Heart left ventricle (tissue), 16 donors: ENCODE measurements around the gene TFF3. TPM values are rescaled to one million over a fixed set of nuclear protein-coding genes. Genes with fewer than 3 reads are reported as not detected.

ENCODE experiments used
- ATAC-seq, 4 donors: fragments of 200-7000 bp; cut with Tn5 transposase; one replicate each; pipeline ENCODE4 v1.9.1; 2020 to 2022; ENCODE audit warnings: moderate library complexity in 4 of 4, mild to moderate bottlenecking in 3 of 4, moderate number of reproducible peaks in 1 of 4
- DNase-seq, 5 donors: peaks; one replicate each; pipeline ENCODE4 v3.0.0-alpha.2; 2020
- H3K27ac ChIP-seq, 12 donors: fragments of 200-600 bp; sonication (generic) in 4 of 12; one replicate each; pipeline versions ENCODE4 v1.5.0 to v1.8.0; 2016 to 2022; ENCODE audit warnings: mild to moderate bottlenecking in 2 of 12
- H3K27me3 ChIP-seq, 9 donors: fragments of 200-600 bp; sonication (generic) in 2 of 9; one replicate each; pipeline versions ENCODE4 v1.5.1 to v1.8.0; 2016 to 2022; ENCODE audit warnings: mild to moderate bottlenecking in 3 of 9
- H3K36me3 ChIP-seq, 9 donors: fragments of 200-600 bp; sonication (generic) in 2 of 9; one replicate each; pipeline versions ENCODE4 v1.5.0 to v1.8.0; 2018 to 2022; ENCODE audit warnings: mild to moderate bottlenecking in 2 of 9
- H3K4me1 ChIP-seq, 12 donors: fragments of 200-600 bp; sonication (generic) in 4 of 12; one replicate each; pipeline versions ENCODE4 v1.5.0 to v1.8.0; 2016 to 2022; ENCODE audit warnings: mild to moderate bottlenecking in 3 of 12
- H3K4me3 ChIP-seq, 12 donors: fragments of 200-600 bp; sonication (generic) in 4 of 12; one replicate each; pipeline versions ENCODE4 v1.5.0 to v1.8.0; 2017 to 2022; ENCODE audit warnings: mild to moderate bottlenecking in 9 of 12, moderate library complexity in 4 of 12
- H3K9me3 ChIP-seq, 12 donors: fragments of 200-600 bp; sonication (generic) in 4 of 12; one replicate each; pipeline versions ENCODE4 v1.5.0 to v1.8.0; 2016 to 2022; ENCODE audit warnings: mild to moderate bottlenecking in 1 of 12
- POLR2A ChIP-seq, 2 donors: fragments of 450-650 bp; IDR thresholded peaks; one replicate each; pipeline ENCODE4 v1.6.1; 2017; ENCODE audit warnings: antibody characterized with exemption in 2 of 2, mild to moderate bottlenecking in 2 of 2, moderate library complexity in 2 of 2
- WGBS, 4 donors: extraction: QIAGEN DNeasy Blood & Tissue Kit in 2 of 4; methylation state at CpG; one replicate each; pipeline versions ENCODE4 v1.1.5 to v1.1.7; 2013 to 2018; 5-methylcytosine and 5-hydroxymethylcytosine counted together
- intact Hi-C, 10 donors: fragments of 100-400 bp; cut with DNase I; formaldehyde crosslinking; loops; one replicate each; pipeline versions ENCODE4 v1.11.1 to v1.14.2; 2022
- polyA plus RNA-seq, 2 donors: library from polyadenylated mRNA; stranded (reverse); fragments of 200-250 nt; gene quantifications; one replicate each; pipeline ENCODE4 v1.2.3, GENCODE V29; 2013
- total RNA-seq, 9 donors: library from RNA; depleted of rRNA in 2 of 9; stranded (reverse); fragments of >200 nt in 2 of 9; fragmentation: NEBNext Ultra II Directional in 3 of 9; extraction: Animal tissue kit (Norgen Biotek cat#: 25700) in 3 of 9; gene quantifications; one replicate each; pipeline versions ENCODE4 v1.1.0 to v1.2.4, GENCODE V29; 2016 to 2023
- TF ChIP-seq, protein P1 (sequence below), 12 donors: fragments of 200-600 bp; sonication (generic) in 4 of 12; IDR thresholded peaks; one replicate each; pipeline versions ENCODE4 v1.5.0 to v1.8.0; 2018 to 2022; ENCODE audit warnings: antibody characterized with exemption in 12 of 12, mild to moderate bottlenecking in 5 of 12
- donor health status: ischemic (EF 13 %, LVEDD 7.1; RV severe dilation, severe dysfunction).
- donor health status: healthy with polysubstance abuse.
- donor health status: DM: no; HTN: yes; CAD: no.
- donor health status: DM: no; HTN: no; CAD: no.
- donor health status: ischemic (EF 25% LVEDD 6.9; RV normal size, moderate dysfunction).
- donor health status: ischemic (EF 25% LVEDD 5.7; RV mildly dilated, moderate dysfunction).
- donor health status: healthy.
- donor health status: DM: yes; HTN: yes; CAD: no.
- donor health status: ischemic (EF 35%, LVEDD 5.7; RV mildly dilated, moderate dysfunction).
- donor health status: nonischemic (EF 11% LVEDD 7.7; RV severe dilation, severe dysfunction).
- donor health status: DM: yes; HTN: yes; CAD: no.
- donor health status: PGD.
- donor health status: ischemic (EF 29% LVEDD 5.4; RV normal size, mild dysfunction).
- donor health status: nonischemic (EF 23%, LVEDD 6.1; RV moderate dilation, normal function).

The TFF3 gene
- total and polyA plus RNA-seq, 11 donors, result 0.75 to 10.8 (median 3.0) TPM

- intact Hi-C loops, result no loop called here
- DNase-seq (no peak), ATAC-seq (no peak)
- peaks cover 0 to 68% (median 51%) of the 10 kb centered on the region in 9 donors for H3K36me3 ChIP-seq
- no peak for TF ChIP-seq POLR2A (IDR thresholded peaks at IDR 0.05)
- TF ChIP-seq, protein P1, sequence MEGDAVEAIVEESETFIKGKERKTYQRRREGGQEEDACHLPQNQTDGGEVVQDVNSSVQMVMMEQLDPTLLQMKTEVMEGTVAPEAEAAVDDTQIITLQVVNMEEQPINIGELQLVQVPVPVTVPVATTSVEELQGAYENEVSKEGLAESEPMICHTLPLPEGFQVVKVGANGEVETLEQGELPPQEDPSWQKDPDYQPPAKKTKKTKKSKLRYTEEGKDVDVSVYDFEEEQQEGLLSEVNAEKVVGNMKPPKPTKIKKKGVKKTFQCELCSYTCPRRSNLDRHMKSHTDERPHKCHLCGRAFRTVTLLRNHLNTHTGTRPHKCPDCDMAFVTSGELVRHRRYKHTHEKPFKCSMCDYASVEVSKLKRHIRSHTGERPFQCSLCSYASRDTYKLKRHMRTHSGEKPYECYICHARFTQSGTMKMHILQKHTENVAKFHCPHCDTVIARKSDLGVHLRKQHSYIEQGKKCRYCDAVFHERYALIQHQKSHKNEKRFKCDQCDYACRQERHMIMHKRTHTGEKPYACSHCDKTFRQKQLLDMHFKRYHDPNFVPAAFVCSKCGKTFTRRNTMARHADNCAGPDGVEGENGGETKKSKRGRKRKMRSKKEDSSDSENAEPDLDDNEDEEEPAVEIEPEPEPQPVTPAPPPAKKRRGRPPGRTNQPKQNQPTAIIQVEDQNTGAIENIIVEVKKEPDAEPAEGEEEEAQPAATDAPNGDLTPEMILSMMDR (IDR thresholded peaks at IDR 0.05), result no peak
- no peaks in the 10 kb centered on the region for H3K27me3 ChIP-seq
- no peak overlapping the region for H3K27ac ChIP-seq
- peaks cover 0 to 8% (median 0%) of the 10 kb centered on the region in 12 donors for H3K4me1 ChIP-seq
- H3K4me3 ChIP-seq, result no peak overlapping the region
- H3K9me3 ChIP-seq, result no peaks in the 10 kb centered on the region
- WGBS, 4 donors, result 86 to 93% (median 91%) methylated on average over 12 to 22 of the region's 22 CpGs
These were observed 23.3 kb downstream of the TFF3 start for GRCh38 chr21:42291751-42292562.

GRCh38 chr21:42291003-42291750, 24.0 kb downstream of the TFF3 start:
- Histone ChIP-seq H3K36me3 (peaks cover 0 to 67% (median 49%) of the 10 kb centered on the region in 9 donors), H3K4me1 (peaks cover 0 to 8% (median 0%) of the 10 kb centered on the region in 12 donors), H3K27me3 (no peaks in the 10 kb centered on the region), H3K27ac (no peak overlapping the region), H3K4me3 (no peak overlapping the region), H3K9me3 (no peaks in the 10 kb centered on the region)
- intact Hi-C loops, result no loop called here
- 88 to 92% (median 91%) methylated on average over 32 to 35 of the region's 35 CpGs for WGBS, 4 donors
- TF ChIP-seq, protein P1 (IDR thresholded peaks at IDR 0.05), result no peak
- TF ChIP-seq POLR2A (IDR thresholded peaks at IDR 0.05), result no peak
- ATAC-seq (peak in 1 of 4 donors; percentile 12), DNase-seq (peak in 1 of 5 donors; percentile 14)

DNA sequence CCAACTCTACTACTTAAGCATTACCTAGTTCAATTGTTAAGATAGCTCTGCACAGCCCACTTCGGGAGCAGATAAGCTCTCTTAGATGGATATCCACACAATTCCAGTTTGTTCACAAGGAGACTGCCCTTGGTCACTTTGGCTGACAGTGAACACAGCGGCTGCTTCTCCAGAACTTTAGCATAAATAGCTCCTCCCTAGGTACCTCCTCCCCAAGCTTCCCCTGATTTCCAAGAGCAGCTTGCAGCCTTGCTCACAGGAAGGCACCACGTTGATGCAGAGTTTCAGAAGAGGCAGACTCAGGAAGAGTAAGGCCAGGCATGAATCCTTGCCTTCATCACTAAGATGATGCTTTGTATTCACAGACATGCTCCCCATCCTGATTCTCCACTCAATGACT, 24.7 kb downstream of the TFF3 start:
- WGBS, 4 donors, result 45 to 63% (median 59%) methylated on average over 2 to 3 of the region's 3 CpGs
- Histone ChIP-seq H3K4me3 (no peak overlapping the region), H3K27me3 (no peaks in the 10 kb centered on the region), H3K9me3 (no peaks in the 10 kb centered on the region), H3K4me1 (peaks cover 0 to 8% (median 0%) of the 10 kb centered on the region in 12 donors), H3K36me3 (peaks cover 0 to 74% (median 55%) of the 10 kb centered on the region in 9 donors), H3K27ac (no peak overlapping the region)
- no peak for ATAC-seq
- TF ChIP-seq POLR2A (IDR thresholded peaks at IDR 0.05), result no peak
- TF ChIP-seq, protein P1 (IDR thresholded peaks at IDR 0.05), result no peak
- intact Hi-C loops, result no loop called here
- no peak for DNase-seq

- H3K4me3 ChIP-seq, result no peak overlapping the region
- no peak overlapping the region for H3K27ac ChIP-seq
- H3K9me3 ChIP-seq, result no peaks in the 10 kb centered on the region
- H3K27me3 ChIP-seq, result no peaks in the 10 kb centered on the region
- H3K4me1 ChIP-seq, result peaks cover 0 to 8% (median 0%) of the 10 kb centered on the region in 12 donors
- intact Hi-C loops, result no loop called here
- ATAC-seq, result peak in 3 of 4 donors; percentile 22 to 60 (median 36)
- DNase-seq, result peak in 4 of 5 donors; percentile 49 to 71 (median 59)
- WGBS, 4 donors, result 92 to 94% (median 92%) methylated on average over 18 of the region's 18 CpGs
- H3K36me3 ChIP-seq, result peaks cover 0 to 76% (median 56%) of the 10 kb centered on the region in 9 donors
- no peak for TF ChIP-seq POLR2A (IDR thresholded peaks at IDR 0.05)
- TF ChIP-seq, protein P1 (IDR thresholded peaks at IDR 0.05), result no peak
These were observed 25.3 kb downstream of the TFF3 start for GRCh38 chr21:42289926-42290325.
